Glomerular visceral epithelial cell (primary cell): ENCODE data around the gene HDAC4.

Source experiments
- DNase-seq: peaks from one replicate; pipeline ENCODE4 v3.0.0-alpha.2; 2016; ENCODE audit errors: extremely low spot score

HDAC4 gene

DNA sequence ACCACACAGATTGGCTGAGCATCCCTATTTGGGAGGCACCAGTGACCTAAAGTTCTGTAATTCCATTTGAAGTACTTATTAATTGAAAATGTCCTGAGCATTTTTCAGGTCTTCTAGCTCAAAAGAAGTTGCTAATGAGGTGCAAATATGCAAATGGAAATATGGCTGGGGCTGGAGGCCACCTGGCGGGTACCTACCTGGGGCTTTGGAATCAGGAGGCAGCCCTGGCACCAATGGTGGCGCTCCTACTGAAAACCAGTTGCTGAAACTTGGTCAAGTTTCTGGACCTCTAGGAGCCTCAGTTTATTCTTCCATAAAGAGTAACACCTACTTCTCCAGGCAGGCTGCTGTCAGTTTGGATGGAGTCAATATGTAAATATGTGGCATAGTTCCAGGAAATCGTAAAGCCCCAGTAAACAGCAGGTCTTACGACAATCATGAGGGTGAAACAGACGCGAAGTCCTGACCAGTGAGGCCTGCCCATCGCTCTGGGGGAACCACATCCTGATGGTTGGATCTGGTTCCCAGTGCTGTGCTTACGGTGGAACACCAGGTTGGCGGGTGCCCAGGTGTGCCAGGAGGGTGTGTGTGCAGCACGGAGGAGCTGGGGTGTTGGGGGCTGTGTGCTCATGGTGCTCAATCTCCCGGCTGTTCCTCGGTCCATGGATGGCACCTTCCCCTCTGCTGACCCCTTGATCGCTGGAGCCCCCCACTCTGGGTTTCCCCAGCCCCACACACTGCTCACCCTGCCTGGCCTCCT is 366.8 kb downstream of the HDAC4 start:
- DNase-seq, result no peak

DNA sequence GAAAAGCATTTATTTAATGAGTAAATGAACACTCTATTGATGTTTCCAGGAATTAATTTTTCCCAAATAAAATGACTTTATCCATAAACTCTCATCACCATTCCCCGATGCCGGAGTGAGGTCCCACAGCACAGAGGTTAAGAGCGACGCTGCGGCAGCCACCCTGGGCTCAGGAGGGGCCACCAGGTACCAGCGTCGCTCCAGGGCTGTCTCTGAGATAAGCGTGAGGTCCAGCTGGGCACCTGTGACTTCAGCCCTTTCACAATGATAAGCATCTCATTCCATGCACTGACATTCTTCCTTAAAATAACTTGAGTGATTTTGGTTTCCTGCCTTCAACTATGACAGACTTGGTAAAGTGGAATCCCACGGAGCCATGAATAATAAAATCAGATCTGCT is 370.9 kb downstream of the HDAC4 start:
- no peak for DNase-seq

DNA sequence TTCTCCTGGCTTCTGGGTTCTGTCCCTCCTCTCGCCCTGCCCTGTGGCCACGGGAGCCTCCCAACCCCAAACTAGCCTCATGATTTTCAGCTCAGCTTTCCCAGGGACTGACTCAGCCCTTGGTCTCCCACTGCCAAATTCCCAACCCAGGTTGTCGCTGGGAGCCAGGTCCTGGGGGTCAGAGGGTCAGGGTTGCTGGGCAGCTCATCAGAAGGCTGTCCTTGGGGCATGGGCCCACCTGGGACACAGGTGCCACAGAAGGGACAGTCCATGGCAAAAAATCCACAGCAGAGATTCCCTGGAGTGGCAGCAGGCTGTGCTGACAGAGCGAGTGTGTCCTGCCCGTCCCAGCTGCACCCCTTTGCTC is 372.6 kb downstream of the HDAC4 start:
- DNase-seq, result no peak

DNA sequence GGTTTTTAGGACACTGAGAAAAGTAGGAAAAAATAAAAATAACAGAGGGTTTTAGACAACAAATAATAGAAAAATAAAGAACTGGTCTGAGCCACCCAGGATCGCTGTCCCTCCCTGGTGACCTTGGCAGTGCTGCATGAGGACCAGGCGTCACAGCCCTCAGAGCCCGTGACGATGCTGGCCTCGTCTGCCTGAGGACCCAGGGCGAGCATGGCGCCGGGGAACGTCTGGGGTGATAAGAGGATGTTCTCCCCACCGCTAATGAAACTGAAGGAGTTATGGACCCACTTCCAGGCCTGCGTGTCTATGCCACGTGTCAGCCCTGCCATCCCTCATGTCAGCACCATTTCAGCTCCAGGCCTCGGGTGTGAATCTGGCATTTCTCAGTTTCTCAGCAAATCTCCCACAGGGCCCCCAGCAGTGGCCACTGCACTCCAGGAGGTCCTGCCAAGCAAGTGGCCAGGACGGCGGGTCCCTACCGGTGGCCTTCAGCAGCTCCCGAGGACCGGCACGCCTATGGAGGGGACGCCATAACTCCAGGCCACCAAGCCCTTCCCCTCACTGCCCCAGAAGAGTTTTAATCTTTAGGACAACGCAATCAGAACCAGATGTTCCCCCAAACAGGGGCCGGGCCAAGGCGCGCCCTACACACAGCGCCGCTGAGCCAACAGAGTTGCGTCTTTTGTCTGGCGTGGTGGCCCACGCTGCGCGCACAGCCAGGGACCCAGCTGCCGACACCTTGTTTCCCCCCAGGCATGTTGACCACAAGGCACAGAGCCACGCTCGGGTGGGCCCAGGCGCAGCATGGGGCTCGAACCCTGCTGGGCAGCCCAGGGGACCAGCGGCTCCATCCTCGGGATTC is 373.2 kb downstream of the HDAC4 start:
- DNase-seq, result no peak

DNA sequence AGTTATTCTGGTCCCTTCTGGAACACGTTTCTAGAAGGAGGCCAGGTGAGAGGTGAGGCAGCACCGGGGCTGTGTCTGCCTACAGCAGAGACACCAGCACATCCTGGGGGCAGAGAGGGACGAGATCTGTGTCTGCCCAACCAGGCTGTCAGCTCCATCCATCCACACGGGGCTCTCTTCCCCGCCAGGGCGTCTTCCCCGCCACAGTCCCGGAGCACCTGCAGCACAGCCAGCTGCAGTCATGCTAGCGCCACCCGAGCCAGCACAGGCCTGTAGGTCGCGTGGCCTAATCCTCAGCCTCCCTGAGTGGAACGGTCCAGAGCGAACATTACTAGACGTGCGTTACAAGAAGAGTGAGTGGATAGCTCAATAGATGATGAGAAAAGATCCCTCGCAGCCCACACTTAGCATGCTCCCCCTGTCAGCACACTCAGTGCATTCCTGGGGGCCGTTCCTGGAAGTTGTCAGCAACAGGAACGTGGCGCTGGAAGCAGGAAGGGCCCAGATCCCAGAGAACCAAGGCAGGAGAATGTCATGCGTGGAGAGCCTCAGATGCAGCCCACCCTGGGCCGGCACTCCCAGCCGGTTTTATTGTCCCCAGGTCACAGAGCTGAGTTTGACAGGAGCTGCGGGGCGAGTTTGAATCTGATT is 374.0 kb downstream of the HDAC4 start:
- DNase-seq, result no peak

DNA sequence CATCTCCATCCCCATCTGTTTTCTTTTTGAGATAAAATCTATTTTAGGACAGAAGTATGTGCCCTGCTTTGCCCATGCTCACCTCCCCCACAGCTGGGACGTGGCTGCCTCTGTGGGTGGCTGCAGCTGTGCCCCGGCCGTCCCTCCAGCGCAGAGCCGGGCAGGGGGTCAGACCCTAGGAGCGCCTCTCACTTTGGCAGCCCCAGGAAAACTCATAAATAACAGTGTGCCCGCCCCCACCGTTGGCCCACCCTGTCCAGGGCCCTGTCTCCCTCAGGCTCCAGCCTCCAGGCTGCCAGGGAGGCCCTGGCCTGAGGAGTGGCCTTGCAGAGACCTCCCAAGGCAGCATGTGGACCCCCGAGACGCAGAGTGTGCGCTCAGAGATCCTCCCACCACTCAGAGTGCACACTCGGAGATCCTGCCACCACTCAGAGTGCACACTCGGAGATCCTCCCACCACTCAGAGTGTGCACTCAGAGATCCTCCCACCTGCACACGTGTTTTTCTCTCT is 374.8 kb downstream of the HDAC4 start:
- no peak for DNase-seq

DNA sequence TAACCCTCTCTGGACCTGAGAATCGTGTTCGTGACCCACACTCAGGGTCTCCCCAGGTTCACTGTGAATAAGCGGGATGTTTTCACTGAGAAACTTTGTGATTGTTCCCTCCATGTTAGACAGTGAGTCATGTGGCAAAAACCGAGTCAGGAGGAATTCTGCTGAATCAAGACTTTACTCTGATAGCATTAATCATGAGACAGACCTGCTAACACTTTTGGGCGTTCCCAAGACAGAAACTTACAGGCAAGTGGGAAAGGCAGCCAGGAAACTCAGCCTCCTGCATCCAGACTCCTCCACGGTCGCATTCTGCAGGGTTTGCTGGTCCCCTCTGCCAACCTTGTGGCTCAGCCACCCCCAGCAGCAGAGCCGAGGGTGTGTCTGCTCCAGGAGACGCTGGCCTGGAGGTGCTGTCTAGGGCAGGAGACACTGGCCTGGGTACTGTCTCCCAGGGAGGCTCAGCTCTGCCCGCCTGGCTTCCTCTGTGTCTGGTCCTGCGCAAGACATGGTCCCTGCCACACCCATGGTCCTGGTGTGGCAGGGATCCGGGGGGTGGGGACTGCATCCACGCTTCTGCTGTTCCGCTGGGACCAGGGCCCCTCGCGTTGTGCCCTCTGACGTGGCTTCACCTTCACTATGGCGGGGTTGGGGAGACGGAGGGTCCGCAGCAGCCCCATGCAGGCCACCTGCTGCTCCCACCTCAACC is 375.6 kb downstream of the HDAC4 start:
- peak; percentile 14 for DNase-seq

DNA sequence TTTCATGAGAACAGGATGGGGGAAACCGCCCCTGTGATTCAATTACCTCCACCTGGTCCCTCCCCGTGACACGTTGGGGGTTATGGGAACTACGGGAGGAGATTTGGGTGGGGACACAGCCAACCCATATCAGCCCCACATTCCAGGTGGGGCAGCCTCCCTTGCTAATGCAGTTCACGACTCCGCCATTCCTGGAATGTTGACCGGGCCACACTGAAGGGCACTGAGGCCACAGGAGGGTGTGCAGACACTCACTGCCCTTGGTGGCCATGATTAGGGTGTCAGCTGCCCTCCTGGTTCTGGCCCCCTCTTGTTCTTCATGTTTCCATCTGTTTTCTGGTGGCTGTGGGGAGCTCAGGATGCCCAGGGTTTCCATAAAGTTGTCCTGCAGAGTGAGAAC is 376.6 kb downstream of the HDAC4 start:
- no peak for DNase-seq

DNA sequence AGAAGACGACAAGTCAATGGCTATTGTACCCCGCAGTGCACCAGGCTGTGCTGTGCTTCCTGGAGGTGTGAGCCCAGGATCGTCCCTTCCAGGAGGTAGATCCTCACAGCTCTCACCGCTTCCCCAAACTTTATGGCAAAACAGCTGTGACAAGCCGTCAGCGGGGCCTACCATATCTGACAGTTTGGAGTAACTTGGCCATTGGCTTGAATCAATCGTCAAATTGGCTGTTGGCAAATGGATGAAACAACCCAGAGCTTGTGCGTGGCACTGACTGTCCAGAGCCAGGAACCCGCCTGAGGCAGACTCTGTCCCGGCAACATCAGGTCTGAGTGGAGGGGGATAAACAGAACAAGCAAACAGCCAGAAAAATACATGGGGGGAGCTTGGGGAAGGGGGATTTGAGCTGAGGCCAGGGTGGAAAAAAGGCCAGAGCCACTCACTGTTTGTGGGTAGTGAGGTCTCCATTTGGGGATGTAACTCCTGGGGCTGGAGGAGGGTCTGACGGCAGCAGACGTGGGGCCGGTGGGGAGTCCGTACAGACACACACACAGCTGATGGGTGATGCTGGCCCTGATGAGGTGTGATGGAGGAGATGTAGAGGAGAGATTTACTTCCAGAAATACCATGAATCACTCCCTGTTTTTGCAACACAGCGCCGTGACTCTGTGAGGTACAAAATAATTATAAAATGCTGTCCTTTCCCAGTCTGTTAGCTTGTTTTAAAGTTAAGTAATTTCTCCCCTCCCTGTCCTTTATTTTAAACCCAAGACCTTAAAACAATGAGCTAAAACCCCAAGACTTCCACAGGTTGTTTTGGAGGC is 378.2 kb downstream of the HDAC4 start:
- no peak for DNase-seq

DNA sequence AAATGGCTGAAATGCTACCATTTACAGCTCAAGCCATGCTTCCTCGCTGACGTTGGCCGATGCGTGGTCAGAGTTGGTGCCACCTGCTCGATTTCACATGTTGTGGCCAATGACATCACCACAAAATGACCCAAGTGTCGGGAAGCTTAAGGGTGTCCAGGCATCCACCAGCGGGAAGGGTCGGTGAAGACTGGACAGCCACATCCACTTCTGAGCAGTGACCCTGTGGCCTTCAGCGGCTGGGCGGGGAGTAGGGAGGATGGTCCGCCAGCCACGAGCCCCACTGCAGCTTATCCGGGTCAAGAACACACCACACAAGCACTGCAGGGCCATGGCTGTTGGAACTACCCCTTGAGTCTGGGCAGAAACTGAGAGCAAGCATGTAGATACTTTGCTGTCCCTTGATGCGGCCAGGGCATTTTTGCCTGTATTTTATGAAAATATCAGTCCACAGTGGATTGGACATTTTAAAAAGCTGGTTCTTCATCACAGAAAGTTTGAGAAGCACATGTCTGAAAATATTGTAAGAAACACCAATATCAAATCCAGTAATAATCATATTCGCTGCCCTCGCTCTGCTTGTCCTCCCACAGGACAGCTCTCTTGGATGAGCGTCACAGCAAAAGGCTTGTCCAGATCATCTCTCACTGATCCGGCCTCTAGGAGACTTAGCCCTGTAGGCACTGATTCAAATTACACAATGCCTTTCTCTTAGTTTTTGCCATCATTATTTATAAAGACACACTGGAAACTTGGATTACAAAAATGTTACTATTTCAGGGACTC is 379.0 kb downstream of the HDAC4 start:
- no peak for DNase-seq

DNA sequence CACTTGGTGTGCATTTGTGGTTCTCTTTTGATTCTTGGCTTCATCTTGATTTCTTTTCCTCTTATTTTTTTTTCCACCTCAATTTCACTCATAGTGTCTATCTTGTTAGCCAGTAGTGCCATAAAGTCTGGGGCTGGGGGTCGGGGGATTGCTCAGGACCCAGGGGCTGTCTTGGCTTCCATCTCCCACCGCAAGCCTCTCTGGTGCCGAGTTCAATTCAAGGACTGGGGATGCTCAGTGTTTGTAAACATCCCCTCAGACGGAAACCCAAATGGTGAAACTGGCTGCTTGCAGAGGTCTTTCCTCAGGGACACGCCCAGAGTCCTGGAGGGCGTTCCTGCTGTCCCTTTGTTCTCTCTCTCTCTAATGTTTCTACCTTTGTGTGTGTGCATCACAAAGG is 379.6 kb downstream of the HDAC4 start:
- no peak for DNase-seq

DNA sequence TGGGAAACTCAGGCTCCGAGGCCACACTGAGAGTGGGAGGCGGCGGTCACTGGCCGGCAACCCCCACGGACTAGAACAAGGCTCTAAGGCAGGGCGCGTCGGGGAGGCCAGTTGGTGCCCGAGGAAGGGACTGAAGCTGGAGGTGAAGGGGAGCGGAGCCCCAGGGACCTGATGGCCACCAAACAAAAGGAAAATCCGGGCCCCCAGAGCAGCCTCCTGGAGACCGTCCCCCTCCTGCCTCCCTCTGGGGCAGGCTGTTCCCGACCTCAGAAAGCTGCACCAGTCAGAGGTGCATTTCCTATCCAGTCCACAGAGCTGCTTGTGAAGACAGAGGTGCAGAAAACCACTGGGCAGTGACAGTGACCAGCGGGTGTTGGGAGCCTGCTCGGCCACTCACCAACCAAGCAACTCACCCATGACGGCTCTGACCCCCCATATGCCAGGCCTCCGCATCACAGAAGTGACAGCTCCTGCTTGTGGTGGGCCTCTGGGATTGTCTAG is 380.2 kb downstream of the HDAC4 start:
- no peak for DNase-seq

DNA sequence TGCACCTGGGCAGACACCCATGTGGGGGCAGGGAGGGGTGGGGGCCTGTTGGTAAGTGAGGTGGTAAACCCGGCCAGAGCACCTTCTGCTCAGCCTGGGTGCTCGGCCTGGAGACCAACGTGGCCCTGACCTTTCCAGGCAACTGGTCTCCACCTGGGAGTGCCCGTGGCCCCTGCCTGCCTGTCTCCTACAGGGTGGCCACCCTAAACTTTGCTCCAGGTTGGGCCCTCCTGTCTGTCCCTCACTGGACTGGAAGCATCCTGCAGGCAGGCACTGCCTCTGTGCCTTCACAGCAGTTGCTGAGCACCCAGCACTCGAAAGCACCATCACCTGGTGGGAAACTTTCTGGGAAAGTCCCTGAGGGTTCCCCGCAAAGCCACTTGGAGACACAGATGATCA is 381.6 kb downstream of the HDAC4 start:
- DNase-seq, result no peak

DNA sequence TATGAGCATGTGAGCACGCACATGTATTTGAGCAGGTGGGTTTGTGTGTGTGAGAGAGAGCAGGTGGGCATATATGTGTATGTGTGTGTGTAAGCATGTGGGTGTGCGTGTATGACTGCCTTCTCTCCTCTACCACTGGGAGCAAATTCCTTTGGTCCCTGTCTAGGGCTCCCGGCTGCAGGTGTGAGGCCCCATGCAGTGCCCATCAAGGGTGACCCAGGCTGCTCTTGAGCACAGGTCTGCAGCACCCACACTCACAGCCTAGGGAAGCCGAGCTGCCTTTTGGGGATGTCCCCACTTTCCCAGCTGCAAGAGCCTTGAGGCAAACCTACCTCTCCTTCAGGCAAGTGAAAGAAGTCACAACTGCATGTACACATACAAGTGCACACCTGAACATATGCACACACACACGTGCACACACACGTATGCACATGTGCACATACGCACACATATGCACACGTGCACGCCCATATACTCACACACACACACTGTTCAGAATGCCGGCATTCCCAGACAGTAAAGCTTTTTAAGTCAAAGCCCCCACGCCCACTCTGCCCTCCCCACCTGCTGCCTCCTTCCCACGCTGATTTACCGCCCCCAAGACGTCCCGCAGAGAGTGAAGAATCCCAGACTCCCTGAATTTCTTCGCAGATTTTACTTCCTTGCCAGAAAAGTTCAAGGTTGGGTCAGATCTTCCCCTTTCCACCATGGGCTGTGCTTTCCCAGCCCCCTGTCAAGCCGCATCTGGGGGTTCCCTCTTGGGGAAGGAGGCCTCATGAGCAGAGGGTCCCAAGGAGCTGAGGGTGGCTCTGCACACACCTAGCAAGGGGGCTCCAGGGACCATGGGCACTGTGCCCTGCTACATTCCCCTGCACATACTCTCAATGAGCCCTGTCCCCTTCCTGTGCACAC is 382.3 kb downstream of the HDAC4 start:
- no peak for DNase-seq

DNA sequence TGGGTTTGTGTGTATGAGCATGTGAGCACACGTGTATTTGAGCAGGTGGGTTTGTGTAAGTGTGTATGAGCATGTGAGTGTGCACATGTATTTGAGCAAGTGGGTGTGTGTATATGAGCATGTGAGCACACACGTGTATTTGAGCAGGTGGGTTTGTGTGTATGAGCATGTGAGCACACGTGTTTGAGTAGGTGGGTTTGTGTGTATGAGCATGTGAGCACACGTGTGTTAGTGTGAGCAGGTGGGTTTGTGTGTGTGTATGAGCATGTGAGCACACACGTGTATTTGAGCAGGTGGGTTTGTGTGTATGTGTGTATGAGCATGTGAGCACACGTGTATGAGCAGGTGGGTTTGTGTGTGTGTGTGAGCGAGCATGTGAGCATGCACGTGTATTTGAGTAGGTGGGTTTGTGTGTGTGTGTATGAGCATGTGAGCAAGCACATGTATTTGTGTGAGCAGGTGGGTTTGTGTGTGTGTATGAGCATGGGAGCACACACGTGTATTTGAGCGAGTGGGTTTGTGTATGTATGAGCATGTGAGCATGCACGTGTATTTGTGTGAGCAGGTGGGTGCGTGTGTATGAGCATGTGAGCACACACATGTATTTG is 383.2 kb downstream of the HDAC4 start:
- DNase-seq, result no peak

DNA sequence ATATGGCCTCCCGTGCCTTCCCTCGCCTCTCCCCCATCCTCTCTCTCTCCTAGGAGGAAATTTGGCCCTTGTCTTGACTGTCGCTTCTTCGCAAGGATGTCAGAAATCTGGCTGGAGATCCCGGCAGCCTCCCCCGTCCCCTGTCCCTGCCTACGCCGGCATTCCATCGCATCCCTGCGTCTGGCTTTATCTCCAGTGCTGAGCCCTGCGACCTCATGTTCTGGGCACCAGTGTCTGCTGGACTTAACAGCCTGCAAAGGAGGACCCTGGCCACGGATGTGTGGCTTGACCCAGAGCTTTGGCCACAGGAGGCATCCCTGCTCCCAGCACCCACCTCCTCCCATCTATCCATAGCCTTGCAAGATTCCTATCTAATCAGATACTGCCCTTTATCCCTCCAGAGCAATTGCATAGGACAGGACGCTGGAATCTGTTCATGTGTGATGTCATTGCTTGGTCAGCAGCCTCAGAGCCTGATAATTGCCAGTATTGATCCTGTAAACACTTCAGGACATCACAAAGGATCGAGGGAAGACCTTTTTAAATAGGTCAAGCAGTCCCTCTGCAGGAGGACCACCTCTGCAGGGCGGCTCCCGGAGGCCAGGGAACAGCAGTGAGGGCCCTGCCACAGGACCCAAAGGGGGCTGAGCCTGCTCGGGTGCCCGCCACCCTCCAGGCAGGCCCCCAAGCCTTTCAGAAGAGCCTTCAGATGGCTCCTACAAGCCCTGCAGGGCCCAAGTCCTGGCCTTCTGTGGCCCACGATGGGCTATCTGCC is 384.7 kb downstream of the HDAC4 start:
- no peak for DNase-seq

DNA sequence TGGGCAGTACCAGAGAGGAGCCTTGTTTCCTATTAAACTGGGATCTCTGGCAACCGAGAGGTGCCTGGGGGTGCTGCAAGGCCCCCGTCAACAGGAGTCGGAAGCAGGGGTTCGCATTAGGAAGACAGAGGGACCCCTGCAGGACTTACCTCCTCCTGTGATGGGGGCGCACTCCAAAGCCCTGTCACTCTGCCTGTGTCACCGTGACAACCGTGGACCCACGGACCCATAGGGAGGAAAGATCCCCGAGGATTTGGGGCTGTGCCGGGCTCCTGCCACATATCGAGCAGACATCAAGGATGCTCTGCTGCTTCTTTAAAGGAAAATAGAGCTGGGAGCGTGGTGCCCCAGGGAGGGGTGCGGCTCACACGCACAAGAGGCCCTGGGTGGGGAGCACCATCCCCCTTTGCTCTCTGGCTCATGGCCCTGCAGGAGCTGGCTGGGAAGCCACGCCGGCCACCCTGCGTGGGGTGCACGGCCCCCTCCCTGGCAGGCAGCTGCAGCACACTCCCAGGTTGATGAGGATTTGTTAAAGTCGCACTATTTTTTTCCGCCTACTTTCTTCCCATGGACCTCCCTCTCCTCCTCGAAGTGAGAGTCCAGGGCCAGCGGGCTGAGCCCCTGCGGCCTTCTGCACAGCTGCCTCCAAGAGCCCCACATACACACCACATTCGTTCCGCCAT is 385.5 kb downstream of the HDAC4 start:
- no peak for DNase-seq
